GM19452 (cell line): ENCODE results near the gene UBE2E3.

Experiments used
- ATAC-seq: cut with Tn5 transposase; IDR thresholded peaks from one replicate; pipeline ENCODE4 v1.9.1; 2021; ENCODE audit not compliant: unreplicated experiment

Gene UBE2E3

GRCh38 chr2:180978903-180979748, 1.3 kb upstream of the UBE2E3 start:
- no peak for ATAC-seq

GRCh38 chr2:180979749-180980105, 678 bp upstream of the UBE2E3 start:
- ATAC-seq, result no peak

GRCh38 chr2:180980943-180981911, 822 bp downstream of the UBE2E3 start:
- no peak for ATAC-seq

GRCh38 chr2:180983468-180984242, 3.2 kb downstream of the UBE2E3 start:
- peak; percentile 34 for ATAC-seq

- no peak for ATAC-seq
These were observed 5.5 kb downstream of the UBE2E3 start for GRCh38 chr2:180985771-180986395.

GRCh38 chr2:180987146-180987545, 6.7 kb downstream of the UBE2E3 start:
- ATAC-seq, result no peak

GRCh38 chr2:180990337-180990736, 9.9 kb downstream of the UBE2E3 start:
- ATAC-seq, result no peak

GRCh38 chr2:180990794-180991193, 10.4 kb downstream of the UBE2E3 start:
- ATAC-seq, result no peak

- ATAC-seq, result peak; percentile 7
These were observed 11.0 kb downstream of the UBE2E3 start for GRCh38 chr2:180991361-180991760.

- ATAC-seq, result peak; percentile 70
These were observed 11.4 kb downstream of the UBE2E3 start for GRCh38 chr2:180991820-180992219.

GRCh38 chr2:180992994-180993393, 12.6 kb downstream of the UBE2E3 start:
- ATAC-seq, result no peak

- ATAC-seq, result no peak
These were observed 19.0 kb downstream of the UBE2E3 start for GRCh38 chr2:180999274-180999964.

GRCh38 chr2:181004647-181005325, 24.4 kb downstream of the UBE2E3 start:
- no peak for ATAC-seq

- ATAC-seq, result no peak
These were observed 24.9 kb downstream of the UBE2E3 start for GRCh38 chr2:181005326-181005655.

- ATAC-seq, result no peak
These were observed 25.4 kb downstream of the UBE2E3 start for GRCh38 chr2:181005809-181006208.

- no peak for ATAC-seq
These were observed 26.9 kb downstream of the UBE2E3 start for GRCh38 chr2:181007086-181007837.

- ATAC-seq, result no peak
These were observed 28.0 kb downstream of the UBE2E3 start for GRCh38 chr2:181008407-181008806.

- no peak for ATAC-seq
These were observed 40.9 kb downstream of the UBE2E3 start for GRCh38 chr2:181021199-181021789.
